HepG2 (cell line): ENCODE results near the gene SUCLG2. TPM values are rescaled to one million over a fixed set of nuclear protein-coding genes. Genes with fewer than 3 reads are reported as not detected.

Source experiments
- ATAC-seq: fragments of 200-7000 bp; cut with Tn5 transposase; 3 replicates; pipeline ENCODE4 v1.9.1; 2020; ENCODE audit warnings: mild to moderate bottlenecking, moderate library complexity
- BruUV-seq: library from RNA; stranded (reverse); fragments of 400-500 nt; replicated peaks from 2 replicates; lab custom pipeline; 2021; lab: Mats Ljungman, UMichigan
- CTCF ChIA-PET: fragments of 300-600 bp; formaldehyde crosslinking; extraction: SDS; loops from one replicate; lab custom pipeline; 2021; ENCODE audit warnings: low total read pairs, inconsistent platforms, low intra/inter-chr PET ratio; lab: Yijun Ruan, JAX
- POLR2A ChIA-PET: fragments of 350-600 bp; sonication (Branson Sonifier 250); formaldehyde crosslinking; loops from one replicate; lab custom pipeline; 2020; ENCODE audit warnings: antibody characterized with exemption, inconsistent platforms; lab: Yijun Ruan, JAX
- DNase-seq: peaks from one replicate; pipeline ENCODE4 v3.0.0-alpha.2; 2015; ENCODE audit warnings: low spot score
- FAIRE-seq: peaks from 3 replicates; lab custom pipeline; 2011; peaks lifted over from hg19 to GRCh38; lab: Jason Lieb, UNC
- H2AFZ ChIP-seq: one replicate; pipeline ENCODE4 v1.6.1; 2011; ENCODE audit warnings: low read length, inconsistent platforms
- H3K27ac ChIP-seq: fragments of 300-600 bp; 3 replicates; pipeline ENCODE4 v1.8.0; 2011; ENCODE audit warnings: mixed run types, mild to moderate bottlenecking, mixed read lengths, low read length, inconsistent platforms; ENCODE audit not compliant: insufficient read depth; ENCODE audit errors: extremely low read length
- H3K27me3 ChIP-seq, 2 experiments: fragments of 200-600 bp in 1 of 2; 2 replicates in 1 of 2; 3 replicates in 1 of 2; pipeline versions ENCODE4 v1.6.0 to v1.8.0; 2011; ENCODE audit warnings: low read length in 2 of 2, mild to moderate bottlenecking in 2 of 2, moderate library complexity in 2 of 2, inconsistent platforms in 1 of 2; ENCODE audit not compliant: insufficient read depth in 2 of 2, control insufficient read depth in 1 of 2
- H3K36me3 ChIP-seq, 2 experiments: fragments of 200-600 bp in 1 of 2; replicated peaks in 1 of 2; 2 replicates in 1 of 2; 3 replicates in 1 of 2; pipeline versions ENCODE4 v1.5.1 to v1.8.0; 2011; ENCODE audit warnings: low read length in 2 of 2, inconsistent platforms in 1 of 2; ENCODE audit not compliant: insufficient read depth in 2 of 2, control insufficient read depth in 1 of 2
- H3K4me1 ChIP-seq: 2 replicates; pipeline ENCODE4 v1.5.1; 2012; ENCODE audit warnings: low read length, inconsistent platforms; ENCODE audit not compliant: insufficient read depth
- H3K4me2 ChIP-seq: 2 replicates; pipeline ENCODE4 v1.6.0; 2011; ENCODE audit warnings: low read depth, low read length, inconsistent platforms
- H3K4me3 ChIP-seq, 3 experiments: fragments of 200-600 bp in 1 of 3; sonication (generic), shearing (Covaris generic) in 1 of 3; replicated peaks in 1 of 3; 2 replicates each; pipeline ENCODE4 v1.5.1; 2011 to 2016; ENCODE audit warnings: low read length in 3 of 3, inconsistent platforms in 2 of 3, low read depth in 2 of 3, mild to moderate bottlenecking in 2 of 3, control low read depth in 1 of 3, mixed read lengths in 1 of 3; ENCODE audit not compliant: insufficient read depth in 1 of 3
- H3K79me2 ChIP-seq: one replicate; pipeline ENCODE4 v1.6.1; 2011; ENCODE audit warnings: low read length, inconsistent platforms; ENCODE audit not compliant: insufficient read depth
- H3K9ac ChIP-seq: 2 replicates; pipeline ENCODE4 v1.6.0; 2011; ENCODE audit warnings: mild to moderate bottlenecking, low read depth, low read length, inconsistent platforms; ENCODE audit not compliant: insufficient read depth
- H3K9me3 ChIP-seq: 2 replicates; pipeline ENCODE4 v1.5.1; 2012; ENCODE audit warnings: mild to moderate bottlenecking, low read length
- H4K20me1 ChIP-seq: 2 replicates; pipeline ENCODE4 v1.6.0; 2011; ENCODE audit warnings: inconsistent platforms, mild to moderate bottlenecking, low read length, moderate library complexity; ENCODE audit not compliant: insufficient read depth
- ATF4 ChIP-seq, 2 experiments: fragments of 450-650 bp in 1 of 2; sonication (generic) in 1 of 2; formaldehyde crosslinking; IDR thresholded peaks; 2 replicates each; pipeline versions ENCODE4 v1.5.0 to v1.8.0; 2020 to 2022; ENCODE audit warnings: mild to moderate bottlenecking in 1 of 2, missing genetic modification reagents in 1 of 2
- EHMT2 ChIP-seq: fragments of 200-600 bp; sonication (generic); IDR thresholded peaks from 2 replicates; pipeline ENCODE4 v1.7.0; 2017; ENCODE audit warnings: antibody characterized with exemption, low read depth, low read length, borderline replicate concordance
- FOSL1 ChIP-seq: sonication (generic); formaldehyde crosslinking; IDR thresholded peaks from 2 replicates; pipeline ENCODE4 v1.9.0; 2021; ENCODE audit warnings: missing genetic modification reagents, borderline replicate concordance
- FOXA1 ChIP-seq, 2 experiments: fragments of 450-650 bp in 1 of 2; sonication (generic) in 1 of 2; formaldehyde crosslinking in 1 of 2; IDR thresholded peaks; 2 replicates each; pipeline versions ENCODE4 v1.4.0 to v1.6.1; 2016 to 2020; ENCODE audit warnings: missing genetic modification reagents in 1 of 2
- GABPB1 ChIP-seq: IDR thresholded peaks from 2 replicates; pipeline ENCODE4 v1.6.1; 2016; ENCODE audit warnings: mild to moderate bottlenecking, missing genetic modification reagents, moderate library complexity, missing compliant biosample characterization
- POLR2G ChIP-seq: fragments of 200-400 bp; formaldehyde crosslinking; IDR thresholded peaks from 2 replicates; pipeline ENCODE4 v1.6.1; 2018; ENCODE audit warnings: mild to moderate bottlenecking, low read depth, low read length, moderate library complexity
- SP140L ChIP-seq: sonication (generic); formaldehyde crosslinking; IDR thresholded peaks from 2 replicates; pipeline ENCODE4 v1.4.0; 2020; ENCODE audit warnings: missing genetic modification reagents, borderline replicate concordance
- ZBTB20 ChIP-seq: sonication (generic); formaldehyde crosslinking; IDR thresholded peaks from 2 replicates; pipeline ENCODE4 v1.8.1; 2023; ENCODE audit warnings: missing genetic modification reagents, low read depth, mild to moderate bottlenecking, borderline replicate concordance
- ZNF275 ChIP-seq: sonication (generic); formaldehyde crosslinking; IDR thresholded peaks from 2 replicates; pipeline ENCODE4 v1.8.0; 2022; ENCODE audit warnings: missing genetic modification reagents, mild to moderate bottlenecking, inconsistent platforms, borderline replicate concordance
- ZNF335 ChIP-seq: sonication (generic); formaldehyde crosslinking; IDR thresholded peaks from 2 replicates; pipeline ENCODE4 v1.4.0; 2020; ENCODE audit warnings: missing genetic modification reagents
- ZNF383 ChIP-seq: sonication (generic); formaldehyde crosslinking; IDR thresholded peaks from 2 replicates; pipeline ENCODE4 v1.4.0; 2020; ENCODE audit warnings: missing genetic modification reagents, mild to moderate bottlenecking, borderline replicate concordance
- ZNF430 ChIP-seq: sonication (generic); formaldehyde crosslinking; IDR thresholded peaks from 2 replicates; pipeline ENCODE4 v1.9.0; 2021; ENCODE audit warnings: mild to moderate bottlenecking, missing genetic modification reagents
- ZNF724P ChIP-seq: sonication (generic); formaldehyde crosslinking; IDR thresholded peaks from 2 replicates; pipeline ENCODE4 v1.8.0; 2022; ENCODE audit warnings: missing genetic modification reagents, borderline replicate concordance
- WGBS: methylation state at CpG from one replicate; pipeline ENCODE4 v1.1.6; 2017; ENCODE audit warnings: low lambda C conversion rate; 5-methylcytosine and 5-hydroxymethylcytosine counted together
- in situ Hi-C: cut with HindIII; loops from 2 replicates; pipeline ENCODE4 v1.10.0; 2017; ENCODE audit warnings: low pct_unique_long_range_greater_than_20kb; ENCODE audit not compliant: extremely low pct_ligation_motif_present
- intact Hi-C: fragments of 100-400 bp; cut with micrococcal nuclease; formaldehyde crosslinking; loops from one replicate; pipeline ENCODE4 v1.10.0; 2022; ENCODE audit not compliant: unreplicated experiment
- polyA plus RNA-seq, 8 experiments: library from polyadenylated mRNA; depleted of rRNA in 3 of 8; stranded (reverse) in 7 of 8; unstranded in 1 of 8; fragments of >200 nt; fragmentation: Illumina TruSeq in 4 of 8; extraction: Trizol in 4 of 8; gene quantifications; 2 replicates each; pipeline versions ENCODE4 v1.2.1 to v1.2.3, GENCODE V29; 2011 to 2016; ENCODE audit warnings: low read depth in 4 of 8, missing spikeins in 1 of 8, mixed read lengths in 1 of 8; ENCODE audit not compliant: insufficient read depth in 1 of 8
- total RNA-seq, 5 experiments: library from RNA; depleted of rRNA; stranded (reverse); fragments of >200 nt; fragmentation: Illumina TruSeq; extraction: Trizol; gene quantifications; 2 replicates each; pipeline ENCODE4 v1.2.3, GENCODE V29; 2016; ENCODE audit warnings: low read depth in 1 of 5

Gene SUCLG2
- total and polyA plus RNA-seq, 2 of the 13 experiments (the other 11 are each of a cell fraction or from before 2014, with no cell fraction given): 21.4 to 64.9 TPM

- Histone ChIP-seq H4K20me1 (no peaks in the 10 kb centered on the region), H3K9ac (no peak overlapping the region), H3K27ac (no peak overlapping the region), H3K9me3 (no peaks in the 10 kb centered on the region), H3K4me2 (no peak overlapping the region), H2AFZ (no peak overlapping the region), H3K27me3 (no peaks in the 10 kb centered on the region), H3K79me2 (no peaks in the 10 kb centered on the region), H3K36me3 (peaks cover 1 to 7% of the 10 kb centered on the region in 2 experiments; a peak in 2 of 5 replicates), H3K4me1 (no peaks in the 10 kb centered on the region), H3K4me3 (no peak overlapping the region)
- no TSS peak for BruUV-seq
- no peak for TF ChIP-seq ZNF724P (CRISPR knock-in tag)
- no peak for TF ChIP-seq SP140L (CRISPR knock-in tag)
- TF ChIP-seq ZNF335: no peak
- no peak for TF ChIP-seq ZNF275
- no peak for TF ChIP-seq ZBTB20 (CRISPR knock-in tag)
- no peak for TF ChIP-seq POLR2G
- no peak for TF ChIP-seq FOXA1 (IDR thresholded peaks at IDR 0.05)
- TF ChIP-seq FOXA1 (CRISPR knock-in tag; IDR thresholded peaks at IDR 0.05): no peak
- ATAC-seq (no peak), FAIRE-seq (no peak), DNase-seq (no peak)
- CTCF ChIA-PET: no interaction called here
- in situ Hi-C loops: no loop called here
- intact Hi-C loops: no loop called here
- POLR2A ChIA-PET: no interaction called here
Measured at GRCh38 chr3:67405193-67405592, 249.2 kb downstream of the SUCLG2 start.

- ChIA-PET CTCF (no interaction called here), POLR2A (no interaction called here)
- Histone ChIP-seq H3K4me3 (no peak overlapping the region), H4K20me1 (no peaks in the 10 kb centered on the region), H3K27me3 (no peaks in the 10 kb centered on the region), H3K27ac (no peak overlapping the region), H3K9me3 (no peaks in the 10 kb centered on the region), H3K79me2 (no peaks in the 10 kb centered on the region), H3K4me2 (no peak overlapping the region), H2AFZ (no peak overlapping the region), H3K9ac (no peak overlapping the region), H3K4me1 (no peaks in the 10 kb centered on the region), H3K36me3 (peaks cover 1 to 3% of the 10 kb centered on the region in 2 experiments; a peak in 2 of 5 replicates)
- no peak for TF ChIP-seq ZNF383 (CRISPR knock-in tag)
- no peak for TF ChIP-seq GABPB1
- TF ChIP-seq FOSL1: no peak
- TF ChIP-seq ZNF430 (CRISPR knock-in tag): no peak
- TF ChIP-seq EHMT2: no peak
- no peak for TF ChIP-seq ATF4 (CRISPR knock-in tag; IDR thresholded peaks at IDR 0.05)
- no peak for TF ChIP-seq ZNF335
- in situ Hi-C loops (no loop called here), intact Hi-C loops (no loop called here)
- no TSS peak for BruUV-seq
- FAIRE-seq: no peak
- ATAC-seq: no peak
- 100% methylated on average over 3 of the region's 3 CpGs for WGBS
- DNase-seq: no peak
Measured at GRCh38 chr3:67402873-67403272, 251.5 kb downstream of the SUCLG2 start.
